Mesendoderm (in vitro differentiated cells): ENCODE results near the gene RCL1.

Experiments
- DNase-seq: peaks from one replicate; pipeline ENCODE4 v3.0.0; 2013
- H2AK5ac ChIP-seq: 2 replicates; pipeline ENCODE4 v1.6.1; 2013; ENCODE audit warnings: low read length, inconsistent platforms
- H2BK120ac ChIP-seq: 2 replicates; pipeline ENCODE4 v1.6.1; 2013; ENCODE audit warnings: low read depth, mild to moderate bottlenecking, low read length, moderate library complexity, mixed read lengths
- H2BK15ac ChIP-seq: replicated peaks from 2 replicates; pipeline ENCODE4 v1.6.1; 2013; ENCODE audit warnings: low read depth, mild to moderate bottlenecking, moderate library complexity
- H2BK5ac ChIP-seq: 2 replicates; pipeline ENCODE4 v1.6.1; 2013; ENCODE audit warnings: low read length, inconsistent platforms
- H3K18ac ChIP-seq: 2 replicates; pipeline ENCODE4 v1.6.1; 2013; ENCODE audit warnings: mild to moderate bottlenecking, low read length, mixed read lengths
- H3K23ac ChIP-seq: one replicate; pipeline ENCODE4 v1.6.1; 2013; ENCODE audit warnings: low read length
- H3K27ac ChIP-seq: 2 replicates; pipeline ENCODE4 v1.5.1; 2013; ENCODE audit warnings: low read depth, mild to moderate bottlenecking, inconsistent platforms, low read length, moderate library complexity
- H3K27me3 ChIP-seq: 2 replicates; pipeline ENCODE4 v1.6.1; 2013; ENCODE audit warnings: low read length, control low read depth, mild to moderate bottlenecking, inconsistent platforms; ENCODE audit not compliant: insufficient read depth, poor library complexity
- H3K36me3 ChIP-seq: 2 replicates; pipeline ENCODE4 v1.6.1; 2013; ENCODE audit warnings: low read length, inconsistent platforms; ENCODE audit not compliant: control insufficient read depth, insufficient read depth
- H3K4ac ChIP-seq: one replicate; pipeline ENCODE4 v1.6.1; 2013; ENCODE audit warnings: low read depth, mild to moderate bottlenecking, low read length, moderate library complexity
- H3K4me1 ChIP-seq: 2 replicates; pipeline ENCODE4 v1.6.1; 2013; ENCODE audit warnings: low read depth, low read length, inconsistent platforms; ENCODE audit not compliant: control insufficient read depth
- H3K4me2 ChIP-seq: 2 replicates; pipeline ENCODE4 v1.6.1; 2013; ENCODE audit warnings: low read length
- H3K4me3 ChIP-seq: 2 replicates; pipeline ENCODE4 v1.5.1; 2013; ENCODE audit warnings: mild to moderate bottlenecking, low read length
- H3K56ac ChIP-seq: one replicate; pipeline ENCODE4 v1.6.1; 2013; ENCODE audit warnings: low read length
- H3K79me1 ChIP-seq: 2 replicates; pipeline ENCODE4 v1.6.1; 2013; ENCODE audit warnings: low read length, inconsistent platforms
- H3K79me2 ChIP-seq: 2 replicates; pipeline ENCODE4 v1.6.1; 2013; ENCODE audit warnings: mild to moderate bottlenecking, low read length; ENCODE audit not compliant: control insufficient read depth, insufficient read depth
- H3K9ac ChIP-seq: 2 replicates; pipeline ENCODE4 v1.6.1; 2013; ENCODE audit warnings: low read length, inconsistent platforms
- H4K5ac ChIP-seq: one replicate; pipeline ENCODE4 v1.6.1; 2013; ENCODE audit warnings: low read length
- H4K8ac ChIP-seq: one replicate; pipeline ENCODE4 v1.6.1; 2013; ENCODE audit warnings: low read depth, mild to moderate bottlenecking, control low read depth, low read length, moderate library complexity
- WGBS: extraction: QIAGEN DNeasy Blood & Tissue Kit; methylation state at CpG from one replicate; pipeline ENCODE4 v1.1.7; 2013; ENCODE audit warnings: low lambda C conversion rate, missing lambda C conversion rate; ENCODE audit not compliant: insufficient coverage; ENCODE audit errors: extremely low coverage; 5-methylcytosine and 5-hydroxymethylcytosine counted together

RCL1 gene

DNA sequence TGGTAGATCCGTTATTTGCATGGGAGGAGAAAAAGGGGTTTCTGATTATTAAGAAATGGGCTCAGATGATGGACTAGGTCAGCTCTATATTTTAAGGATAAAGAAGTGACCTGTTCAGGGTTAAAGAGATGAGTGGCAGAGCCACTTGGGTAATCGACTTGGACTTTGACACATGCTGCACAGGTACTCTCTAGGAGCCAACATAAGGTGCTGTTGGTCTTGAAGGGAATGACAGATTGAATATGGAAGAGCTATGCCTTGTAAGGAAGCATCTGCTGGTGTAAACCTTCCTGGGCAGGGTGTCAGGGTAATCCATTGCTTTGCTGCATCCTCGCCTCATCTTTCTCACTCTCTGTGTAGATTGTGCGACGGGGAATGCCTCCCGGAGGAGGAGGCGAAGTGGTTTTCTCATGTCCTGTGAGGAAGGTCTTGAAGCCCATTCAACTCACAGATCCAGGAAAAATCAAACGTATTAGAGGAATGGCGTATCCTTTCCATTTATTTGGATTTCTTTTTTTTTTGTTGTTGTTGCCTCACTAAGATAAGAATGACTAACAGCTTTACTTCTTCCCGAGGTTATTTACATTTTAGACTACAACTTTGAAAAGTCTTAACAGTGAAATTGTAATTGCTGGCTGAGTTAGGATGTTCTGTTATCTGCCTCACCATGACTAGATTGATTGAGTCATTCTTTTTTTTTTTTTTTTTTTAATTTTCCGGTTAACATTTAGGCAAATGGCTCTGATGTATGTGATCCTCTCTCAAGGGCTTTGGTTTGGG is 41.2 kb downstream of the RCL1 start:
- H3K4me3 ChIP-seq, result no peak overlapping the region
- no peak overlapping the region for H3K27ac ChIP-seq
- peaks cover 8% of the 10 kb centered on the region for H3K4me1 ChIP-seq

DNA sequence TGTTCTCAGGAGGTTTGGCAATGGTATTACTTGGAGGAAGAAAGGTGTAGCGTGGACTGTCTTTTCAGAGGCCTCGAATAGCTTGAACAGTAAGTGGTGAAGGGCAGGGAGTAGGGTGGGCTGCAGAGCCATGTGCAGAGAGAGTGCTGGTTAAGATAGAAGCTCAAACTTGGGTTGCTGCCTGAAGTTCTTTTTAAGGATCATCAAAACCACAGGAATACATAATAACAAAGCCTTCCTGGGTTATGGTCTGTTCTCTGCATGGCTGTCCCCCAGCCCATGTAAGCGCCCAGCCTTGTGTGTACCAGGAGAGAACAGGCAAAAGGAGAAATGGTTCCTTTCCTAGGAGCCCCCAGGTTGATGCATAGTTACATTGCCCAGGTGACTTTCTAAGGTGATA is 43.9 kb downstream of the RCL1 start:
- no peak overlapping the region for H3K4me3 ChIP-seq
- H3K9ac ChIP-seq, result no peak overlapping the region
- H3K27me3 ChIP-seq, result no peaks in the 10 kb centered on the region
- no peak overlapping the region for H4K8ac ChIP-seq
- WGBS, result no CpG with 5 or more reads among the region's 3 CpGs
- no peak overlapping the region for H3K27ac ChIP-seq
- H3K23ac ChIP-seq, result no peak overlapping the region
- H3K56ac ChIP-seq, result no peak overlapping the region
- peaks cover 11% of the 10 kb centered on the region for H3K79me1 ChIP-seq
- no peak overlapping the region for H3K4ac ChIP-seq
- H3K4me1 ChIP-seq, result peaks cover 1% of the 10 kb centered on the region
- DNase-seq, result no peak
- H3K18ac ChIP-seq, result no peak overlapping the region
- H3K79me2 ChIP-seq, result no peaks in the 10 kb centered on the region
- H2AK5ac ChIP-seq, result no peak overlapping the region
- no peak overlapping the region for H2BK15ac ChIP-seq
- H2BK5ac ChIP-seq, result no peak overlapping the region
- H3K4me2 ChIP-seq, result no peak overlapping the region
- no peak overlapping the region for H4K5ac ChIP-seq
- H2BK120ac ChIP-seq, result no peak overlapping the region
- no peaks in the 10 kb centered on the region for H3K36me3 ChIP-seq

More for the DNA sequence above, 41.2 kb downstream of the RCL1 start:
- no peak overlapping the region for H2BK15ac ChIP-seq
- peaks cover 19% of the 10 kb centered on the region for H3K79me1 ChIP-seq
- no peaks in the 10 kb centered on the region for H3K27me3 ChIP-seq
- H3K18ac ChIP-seq, result no peak overlapping the region
- H3K4ac ChIP-seq, result no peak overlapping the region
- H3K4me2 ChIP-seq, result no peak overlapping the region
- no peaks in the 10 kb centered on the region for H3K36me3 ChIP-seq
- H2AK5ac ChIP-seq, result no peak overlapping the region
- H4K5ac ChIP-seq, result no peak overlapping the region
- no peak overlapping the region for H3K23ac ChIP-seq
- no peak overlapping the region for H2BK120ac ChIP-seq
- no peak for DNase-seq
- peaks cover 5% of the 10 kb centered on the region for H3K79me2 ChIP-seq
- no peak overlapping the region for H2BK5ac ChIP-seq
- H3K9ac ChIP-seq, result no peak overlapping the region
- WGBS, result 100% methylated on average over 1 of the region's 11 CpGs
- no peak overlapping the region for H4K8ac ChIP-seq
- no peak overlapping the region for H3K56ac ChIP-seq

DNA sequence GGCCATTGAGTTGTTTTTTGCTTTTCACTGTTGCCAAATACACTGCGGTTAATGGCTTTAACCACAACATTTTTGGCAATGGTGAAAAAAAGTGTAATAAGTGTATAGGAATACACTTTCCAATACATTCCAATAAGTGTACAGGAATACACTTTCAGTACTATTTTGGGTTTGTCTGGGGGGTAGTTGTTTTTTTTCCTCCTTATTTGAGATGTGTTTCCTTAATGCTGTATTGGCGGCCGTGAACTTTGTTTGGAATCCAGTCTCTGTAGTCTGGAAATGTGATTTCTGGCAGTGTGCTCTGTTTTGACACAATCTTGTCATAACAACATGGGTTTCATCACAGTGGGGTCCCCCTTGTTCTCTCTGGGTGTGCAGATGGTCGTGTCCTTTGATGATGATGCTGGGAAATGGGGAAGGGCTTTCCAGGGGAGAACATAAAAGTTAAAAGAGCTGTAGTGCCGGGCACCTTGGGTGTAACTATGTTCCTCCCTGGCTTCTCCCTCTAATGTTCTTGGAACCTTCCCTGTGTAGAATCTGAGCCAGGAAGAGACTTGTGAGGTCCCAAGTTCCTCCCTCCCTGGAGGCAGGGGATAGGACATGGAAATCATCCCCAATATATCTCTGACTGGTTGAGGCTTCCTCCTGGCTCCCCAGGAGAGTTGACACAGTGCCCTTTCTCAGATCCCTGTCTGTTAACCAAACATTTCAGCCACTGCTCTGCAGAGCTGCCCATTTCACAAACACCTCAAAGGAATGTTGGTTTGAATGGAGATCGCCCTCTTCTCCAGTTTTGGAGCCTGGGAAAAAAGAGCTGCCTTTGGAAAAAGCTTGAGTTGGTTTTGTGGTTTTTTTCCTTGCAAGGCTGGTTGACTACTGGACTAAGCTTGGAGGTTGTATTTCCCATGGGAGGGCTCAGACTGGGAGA is 44.8 kb downstream of the RCL1 start:
- H2BK5ac ChIP-seq, result no peak overlapping the region
- no peaks in the 10 kb centered on the region for H3K36me3 ChIP-seq
- no peak overlapping the region for H4K8ac ChIP-seq
- no peak overlapping the region for H3K27ac ChIP-seq
- DNase-seq, result no peak
- WGBS, result no CpG with 5 or more reads among the region's 6 CpGs
- H4K5ac ChIP-seq, result no peak overlapping the region
- no peak overlapping the region for H3K23ac ChIP-seq
- no peaks in the 10 kb centered on the region for H3K79me2 ChIP-seq
- H3K4ac ChIP-seq, result no peak overlapping the region
- no peaks in the 10 kb centered on the region for H3K27me3 ChIP-seq
- H3K4me3 ChIP-seq, result no peak overlapping the region
- peaks cover 11% of the 10 kb centered on the region for H3K79me1 ChIP-seq
- no peak overlapping the region for H2BK15ac ChIP-seq
- no peaks in the 10 kb centered on the region for H3K4me1 ChIP-seq
- no peak overlapping the region for H3K56ac ChIP-seq
- H3K4me2 ChIP-seq, result no peak overlapping the region
- no peak overlapping the region for H3K18ac ChIP-seq
- no peak overlapping the region for H2AK5ac ChIP-seq
- no peak overlapping the region for H3K9ac ChIP-seq
- H2BK120ac ChIP-seq, result no peak overlapping the region

DNA sequence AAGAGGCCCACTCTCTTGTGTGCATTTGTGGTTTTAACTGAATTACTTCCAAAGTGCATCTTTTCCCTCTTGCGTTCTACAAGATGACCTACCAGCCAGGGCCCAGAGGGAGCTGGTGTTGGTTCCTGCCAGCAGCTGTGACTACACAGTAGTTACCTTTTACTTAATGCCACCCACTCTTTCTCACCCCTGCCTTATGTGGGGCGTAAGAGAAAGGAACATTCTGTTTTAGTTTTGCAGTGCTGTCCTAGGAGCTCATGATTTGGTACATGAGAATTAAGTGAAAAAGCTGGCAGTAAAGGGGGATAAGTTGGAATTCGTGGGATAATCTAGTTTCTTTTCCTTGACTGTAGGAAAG is 45.4 kb downstream of the RCL1 start:
- Histone ChIP-seq H2BK15ac (no peak overlapping the region), H3K18ac (no peak overlapping the region), H3K9ac (no peak overlapping the region), H3K79me1 (peaks cover 11% of the 10 kb centered on the region), H3K79me2 (no peaks in the 10 kb centered on the region), H3K4ac (no peak overlapping the region), H3K4me2 (no peak overlapping the region), H2BK5ac (no peak overlapping the region), H3K4me1 (no peaks in the 10 kb centered on the region), H2AK5ac (no peak overlapping the region), H3K4me3 (no peak overlapping the region), H3K27me3 (no peaks in the 10 kb centered on the region), H4K8ac (no peak overlapping the region), H3K36me3 (no peaks in the 10 kb centered on the region), H4K5ac (no peak overlapping the region), H2BK120ac (no peak overlapping the region), H3K27ac (no peak overlapping the region), H3K56ac (no peak overlapping the region), H3K23ac (no peak overlapping the region)
- no CpG with 5 or more reads among the region's 3 CpGs for WGBS
- no peak for DNase-seq

DNA sequence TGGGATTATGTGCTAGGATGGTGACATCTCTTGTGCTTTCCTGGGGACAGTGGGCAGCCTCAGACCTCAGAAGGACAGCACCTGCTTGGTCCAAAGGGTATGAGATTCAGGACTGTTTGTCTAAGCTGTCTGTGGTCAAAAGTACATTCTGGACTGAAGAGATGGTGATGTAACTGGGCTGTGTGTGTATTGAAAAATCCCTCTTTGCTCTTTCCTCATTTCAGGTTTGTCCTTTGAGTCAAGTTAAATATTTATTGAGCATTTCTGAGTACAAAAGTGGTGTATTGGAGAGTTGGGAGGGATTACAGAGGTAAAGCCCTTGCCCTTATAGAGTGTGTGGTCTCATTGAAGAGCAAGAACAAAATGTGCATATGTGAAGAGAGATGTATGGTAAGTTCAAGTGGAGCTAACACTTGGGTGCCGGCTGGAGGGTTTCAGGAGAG is 46.7 kb downstream of the RCL1 start:
- no peak overlapping the region for H3K4me3 ChIP-seq
- no peak overlapping the region for H2AK5ac ChIP-seq
- no peak overlapping the region for H2BK15ac ChIP-seq
- no peak overlapping the region for H3K4me2 ChIP-seq
- H2BK5ac ChIP-seq, result no peak overlapping the region
- no peak overlapping the region for H4K8ac ChIP-seq
- H3K27me3 ChIP-seq, result no peaks in the 10 kb centered on the region
- no peak overlapping the region for H3K23ac ChIP-seq
- H3K4me1 ChIP-seq, result no peaks in the 10 kb centered on the region
- no peaks in the 10 kb centered on the region for H3K79me2 ChIP-seq
- no peak overlapping the region for H3K18ac ChIP-seq
- no peaks in the 10 kb centered on the region for H3K36me3 ChIP-seq
- H3K9ac ChIP-seq, result no peak overlapping the region
- no peak for DNase-seq
- WGBS, result no CpG with 5 or more reads among the region's 1 CpG
- peaks cover 9% of the 10 kb centered on the region for H3K79me1 ChIP-seq
- H2BK120ac ChIP-seq, result no peak overlapping the region
- H3K4ac ChIP-seq, result no peak overlapping the region
- H3K27ac ChIP-seq, result no peak overlapping the region
- H3K56ac ChIP-seq, result no peak overlapping the region
- no peak overlapping the region for H4K5ac ChIP-seq
